ENCODE data around the gene TBC1D10B. TPM values are rescaled to one million over a fixed set of nuclear protein-coding genes. Genes with fewer than 3 reads are reported as not detected.

TBC1D10B gene
- total RNA-seq, 1 experiment from 2014 or later: 49.2 TPM

- H3K27ac ChIP-seq (ENCODE audit: low read depth, low read length): no peak within 1 kb of the TSS
- ATAC-seq: no peak
- H3K9me3 ChIP-seq (ENCODE audit: control insufficient read depth in 1 of 2, insufficient read depth in 1 of 2, low read depth in 1 of 2, low read length in 2 of 2): no peaks in the 10 kb centered on the region
- no peak for DNase-seq (ENCODE audit: low read depth, low spot score)
- BruUV-seq (replicated peaks): no TSS peak
- no peak within 1 kb of the TSS for H3K4me3 ChIP-seq (replicated peaks in 1 of 2; ENCODE audit: low read depth in 1 of 2, low read length in 2 of 2)
- intact Hi-C loops (cut with micrococcal nuclease): no loop called here
- H3K4me2 ChIP-seq (ENCODE audit: low read length): no peak within 1 kb of the TSS
- no peaks in the 10 kb centered on the region for H3K36me3 ChIP-seq (ENCODE audit: control insufficient read depth in 1 of 2, insufficient read depth in 2 of 2, low read length in 2 of 2)
- TF ChIP-seq SRF (IDR thresholded peaks at IDR 0.05; ENCODE audit: low read depth): no peak
- no peak for TF ChIP-seq EGR1 (IDR thresholded peaks at IDR 0.05; ENCODE audit: low read depth)
- TF ChIP-seq REST (IDR thresholded peaks at IDR 0.05; ENCODE audit: low read depth): no peak
- no peaks in the 10 kb centered on the region for H3K9me2 ChIP-seq (ENCODE audit: insufficient read depth)
- peaks cover 4% of the 10 kb centered on the region; the same call in 1 of the 2 replicates for H3K79me2 ChIP-seq (ENCODE audit: insufficient read depth, low read length)
- ChIA-PET POLR2A (no interaction called here), CTCF (no interaction called here), RAD21 (ENCODE audit: low non-redundant PET in 1 of 2, low total read pairs in 2 of 2, uncharacterized antibody in 2 of 2, unreplicated experiment in 2 of 2) (no interaction called here)
- H3K27me3 ChIP-seq (ENCODE audit: insufficient read depth, low read length): no peaks in the 10 kb centered on the region
- H4K20me1 ChIP-seq (ENCODE audit: insufficient read depth): no peaks in the 10 kb centered on the region
- H3K4me1 ChIP-seq (ENCODE audit: control insufficient read depth in 1 of 2, insufficient read depth in 2 of 2, low read length in 2 of 2): peaks cover 19 to 40% of the 10 kb centered on the region in 2 experiments
- no peak within 1 kb of the TSS for H3K9ac ChIP-seq (ENCODE audit: low read length)
- no peak within 1 kb of the TSS for H2AFZ ChIP-seq (ENCODE audit: low read depth, low read length, poor library complexity, severe bottlenecking)
These were observed 4.2 kb upstream of the TBC1D10B start, which contains the start of gene MYL11 for GRCh38 chr16:30374538-30374937. MYL11 (plus strand) TSS chr16:30374802; CDS start chr16:30374858, 56 bp downstream.

- no peak overlapping the region for H2AFZ ChIP-seq (ENCODE audit: low read depth, low read length, poor library complexity, severe bottlenecking)
- no peak overlapping the region for H3K9ac ChIP-seq (ENCODE audit: low read length)
- intact Hi-C loops (cut with micrococcal nuclease): no loop called here
- H3K9me2 ChIP-seq (ENCODE audit: insufficient read depth): no peaks in the 10 kb centered on the region
- peaks cover 27 to 43% of the 10 kb centered on the region in 2 experiments for H3K4me1 ChIP-seq (ENCODE audit: control insufficient read depth in 1 of 2, insufficient read depth in 2 of 2, low read length in 2 of 2)
- H3K4me3 ChIP-seq (replicated peaks in 1 of 2; ENCODE audit: low read depth in 1 of 2, low read length in 2 of 2): no peak overlapping the region
- H3K79me2 ChIP-seq (ENCODE audit: insufficient read depth, low read length): peaks cover 22% of the 10 kb centered on the region
- peaks cover 0 to under 1% of the 10 kb centered on the region in 2 experiments; a peak in 1 of 4 replicates for H3K36me3 ChIP-seq (ENCODE audit: control insufficient read depth in 1 of 2, insufficient read depth in 2 of 2, low read length in 2 of 2)
- H3K27me3 ChIP-seq (ENCODE audit: insufficient read depth, low read length): no peaks in the 10 kb centered on the region
- RAD21 ChIA-PET (ENCODE audit: low non-redundant PET in 1 of 2, low total read pairs in 2 of 2, uncharacterized antibody in 2 of 2, unreplicated experiment in 2 of 2): no interaction called here
- H3K27ac ChIP-seq (ENCODE audit: low read depth, low read length): no peak overlapping the region
- POLR2A ChIA-PET: no interaction called here
- no peaks in the 10 kb centered on the region for H3K9me3 ChIP-seq (ENCODE audit: control insufficient read depth in 1 of 2, insufficient read depth in 1 of 2, low read depth in 1 of 2, low read length in 2 of 2)
- H4K20me1 ChIP-seq (ENCODE audit: insufficient read depth): no peaks in the 10 kb centered on the region
- no TSS peak for BruUV-seq (replicated peaks)
- ATAC-seq: no peak
- DNase-seq (ENCODE audit: low read depth, low spot score): no peak
- CTCF ChIA-PET: interaction anchor here (0.7 kb wide), 1 partner anchor 672 kb away, joined by 3 read pairs; no protein-coding TSS in a partner anchor
- H3K4me2 ChIP-seq (ENCODE audit: low read length): no peak overlapping the region
- TF ChIP-seq EGR1 (IDR thresholded peaks at IDR 0.05; ENCODE audit: low read depth) (no peak), RAD21 (IDR thresholded peaks at IDR 0.05; ENCODE audit: low read depth) (no peak), POLR2A (IDR thresholded peaks at IDR 0.05; ENCODE audit: borderline replicate concordance, extremely low read depth, insufficient read depth, insufficient read length) (no peak), CEBPB (IDR thresholded peaks at IDR 0.05; ENCODE audit: low read depth) (no peak), ZBTB33 (IDR thresholded peaks at IDR 0.05; ENCODE audit: extremely low read depth, insufficient replicate concordance, low read length) (no peak), CTCF (IDR thresholded peaks at IDR 0.05 in 2 of 3, conservative IDR thresholded peaks at IDR 0.05 in 1 of 3; ENCODE audit: borderline replicate concordance in 1 of 3, insufficient read depth in 1 of 3, low read depth in 2 of 3, low read length in 2 of 3) (no peak), ZFX (IDR thresholded peaks at IDR 0.05) (no peak), ZNF274 (IDR thresholded peaks at IDR 0.05; ENCODE audit: low read depth, low read length) (no peak), POLR2AphosphoS5 (IDR thresholded peaks at IDR 0.05; ENCODE audit: low read depth, low read length) (no peak), FOSL1 (IDR thresholded peaks at IDR 0.05; ENCODE audit: low read depth) (no peak), CBX3 (IDR thresholded peaks at IDR 0.05; ENCODE audit: low read depth) (no peak)
These were observed 2.4 kb upstream of the TBC1D10B start for GRCh38 chr16:30372725-30373124.
